SJSA1 (cell line): ENCODE measurements around the gene HOXB3. TPM values are rescaled to one million over a fixed set of nuclear protein-coding genes. Genes with fewer than 3 reads are reported as not detected.
"Not testable (repeated sequence)": the region's sequence is repeated elsewhere in the genome, so short reads cannot be mapped to it uniquely, and the experiment has no call there.

Source experiments
- DNase-seq, 2 experiments: peaks; one replicate each; pipeline ENCODE4 v3.0.0-alpha.2; 2015 to 2020; ENCODE audit warnings: low spot score in 2 of 2, low read depth in 1 of 2
- H3K27ac ChIP-seq: fragments of 250-450 bp; sonication (Bioruptor Pico); 2 replicates; pipeline ENCODE4 v1.5.1; 2020; ENCODE audit warnings: mild to moderate bottlenecking, moderate library complexity
- H3K27me3 ChIP-seq: fragments of 250-450 bp; sonication (Bioruptor Pico); replicated peaks from 2 replicates; pipeline ENCODE4 v1.5.1; 2020; ENCODE audit warnings: mild to moderate bottlenecking, moderate library complexity
- H3K36me3 ChIP-seq: fragments of 250-450 bp; sonication (Bioruptor Pico); 2 replicates; pipeline ENCODE4 v1.5.1; 2020; ENCODE audit warnings: mild to moderate bottlenecking
- H3K4me1 ChIP-seq: fragments of 250-450 bp; sonication (Bioruptor Pico); replicated peaks from 2 replicates; pipeline ENCODE4 v1.6.1; 2021; ENCODE audit warnings: mild to moderate bottlenecking
- H3K4me3 ChIP-seq: fragments of 250-450 bp; sonication (Bioruptor Pico); 2 replicates; pipeline ENCODE4 v1.5.1; 2020; ENCODE audit warnings: mild to moderate bottlenecking
- H3K9me3 ChIP-seq: fragments of 250-450 bp; sonication (Bioruptor Pico); replicated peaks from 2 replicates; pipeline ENCODE4 v1.5.1; 2020; ENCODE audit warnings: mild to moderate bottlenecking
- total RNA-seq: library from RNA; depleted of rRNA; stranded (reverse); fragments of >200 nt; shearing (Covaris generic); gene quantifications from 2 replicates; pipeline ENCODE4 v1.2.3, GENCODE V29; 2014

HOXB3 gene
- total RNA-seq, 1 experiment from 2014 or later, result 5.2 TPM

DNA sequence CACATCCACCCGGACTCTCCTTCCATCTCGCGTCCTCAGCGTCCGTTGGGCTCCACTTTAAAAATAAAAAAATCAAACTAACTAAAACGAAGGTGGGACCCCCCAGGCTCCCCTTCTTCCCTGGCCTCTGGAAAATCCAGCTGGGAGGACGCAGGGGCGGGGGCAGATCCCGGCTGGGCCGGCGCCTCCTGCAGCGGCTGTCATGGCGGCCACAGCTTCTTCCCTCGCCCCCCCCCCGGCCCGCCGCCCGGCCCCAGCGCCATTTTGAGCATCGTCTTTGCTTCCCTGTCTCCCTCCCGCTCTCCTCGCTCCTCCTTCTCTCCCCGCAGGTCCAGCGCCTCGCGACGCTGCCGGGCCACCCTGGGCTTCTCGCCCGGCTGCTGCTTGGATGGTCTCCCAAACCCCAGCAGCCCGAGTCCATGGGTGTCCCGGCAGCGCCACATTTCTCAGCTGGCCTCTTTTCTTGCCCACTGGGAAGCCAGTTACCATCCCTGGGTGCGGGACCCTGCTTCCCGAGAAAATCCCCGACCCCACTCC is 48.4 kb downstream of the HOXB3 start:
- Histone ChIP-seq H3K27me3 (no peaks in the 10 kb centered on the region), H3K36me3 (no peaks in the 10 kb centered on the region), H3K9me3 (no peaks in the 10 kb centered on the region), H3K4me3 (no peak overlapping the region), H3K4me1 (peaks cover 14% of the 10 kb centered on the region), H3K27ac (no peak overlapping the region)
- no peak for DNase-seq

DNA sequence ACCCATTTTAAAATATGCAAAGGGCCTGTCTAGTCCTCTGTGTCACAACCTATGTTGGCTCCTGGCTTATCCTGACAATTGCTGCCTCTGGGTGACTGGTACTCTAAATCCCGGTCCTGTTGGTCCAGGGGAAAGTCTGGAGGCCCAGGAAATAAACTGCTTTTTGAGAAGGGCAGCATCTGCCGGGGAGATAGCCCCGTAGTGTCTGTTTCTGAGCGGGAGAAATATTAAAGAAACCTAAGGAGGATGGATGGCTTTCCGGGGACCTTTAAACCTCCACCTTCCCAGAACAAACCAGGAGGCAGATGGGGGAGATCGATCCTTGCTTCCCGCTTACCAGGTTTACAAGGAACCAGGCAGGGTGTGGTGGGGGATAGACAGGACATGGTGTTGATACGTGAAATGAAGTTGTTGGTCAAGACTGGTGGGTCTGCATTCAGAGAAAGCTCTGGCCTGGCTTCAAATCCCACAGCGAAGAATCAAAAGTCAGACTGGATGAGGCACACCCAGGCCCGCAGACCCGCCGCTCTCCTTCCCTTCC is 48.9 kb downstream of the HOXB3 start:
- no peak for DNase-seq
- Histone ChIP-seq H3K36me3 (no peaks in the 10 kb centered on the region), H3K9me3 (no peaks in the 10 kb centered on the region), H3K4me3 (no peak overlapping the region), H3K27ac (no peak overlapping the region), H3K4me1 (peaks cover 14% of the 10 kb centered on the region), H3K27me3 (no peaks in the 10 kb centered on the region)

DNA sequence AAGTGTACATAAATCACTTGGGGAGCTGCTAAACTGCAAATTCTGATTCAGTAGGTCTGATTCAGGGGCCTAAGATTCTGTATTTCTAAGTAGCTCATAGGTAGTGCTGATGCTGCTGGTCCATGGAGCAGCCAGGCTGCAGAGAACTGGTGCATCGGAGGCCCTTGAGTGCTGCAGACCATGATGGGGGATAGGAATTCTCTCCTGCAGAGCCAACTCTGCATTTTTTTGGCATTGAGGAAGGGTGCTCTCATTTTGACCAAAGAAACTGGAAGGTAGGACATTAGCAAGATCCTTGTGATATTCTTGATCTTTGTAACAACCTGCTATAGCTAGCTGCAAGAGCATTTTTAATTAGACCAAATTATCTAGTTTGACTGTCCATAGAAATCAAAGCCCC is 49.8 kb downstream of the HOXB3 start:
- Histone ChIP-seq H3K4me3 (no peak overlapping the region), H3K27ac (no peak overlapping the region), H3K27me3 (no peaks in the 10 kb centered on the region), H3K36me3 (no peaks in the 10 kb centered on the region), H3K9me3 (no peaks in the 10 kb centered on the region), H3K4me1 (peaks cover 14% of the 10 kb centered on the region)
- no peak for DNase-seq

DNA sequence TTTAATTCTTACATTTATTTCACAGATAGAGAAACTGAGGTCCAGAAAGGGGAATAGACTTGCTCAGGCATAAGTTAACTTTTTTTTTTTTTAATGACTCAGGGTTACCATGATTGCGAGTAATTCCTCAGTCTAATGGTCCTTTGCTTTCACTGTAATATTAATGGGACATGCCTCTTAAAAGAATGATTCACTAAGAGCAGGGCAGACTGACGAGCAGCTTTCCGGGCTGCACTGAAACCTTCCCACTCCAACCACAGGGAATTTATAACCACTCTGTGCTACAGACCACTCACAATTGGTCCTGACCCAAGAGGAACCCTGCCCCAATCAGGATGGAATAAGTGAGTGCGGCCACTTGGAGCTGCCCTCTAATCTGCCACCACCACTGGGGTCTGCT is 50.9 kb downstream of the HOXB3 start:
- Histone ChIP-seq H3K27ac (no peak overlapping the region), H3K4me1 (peaks cover 14% of the 10 kb centered on the region), H3K36me3 (no peaks in the 10 kb centered on the region), H3K9me3 (no peaks in the 10 kb centered on the region), H3K27me3 (no peaks in the 10 kb centered on the region), H3K4me3 (no peak overlapping the region)
- DNase-seq, result no peak

DNA sequence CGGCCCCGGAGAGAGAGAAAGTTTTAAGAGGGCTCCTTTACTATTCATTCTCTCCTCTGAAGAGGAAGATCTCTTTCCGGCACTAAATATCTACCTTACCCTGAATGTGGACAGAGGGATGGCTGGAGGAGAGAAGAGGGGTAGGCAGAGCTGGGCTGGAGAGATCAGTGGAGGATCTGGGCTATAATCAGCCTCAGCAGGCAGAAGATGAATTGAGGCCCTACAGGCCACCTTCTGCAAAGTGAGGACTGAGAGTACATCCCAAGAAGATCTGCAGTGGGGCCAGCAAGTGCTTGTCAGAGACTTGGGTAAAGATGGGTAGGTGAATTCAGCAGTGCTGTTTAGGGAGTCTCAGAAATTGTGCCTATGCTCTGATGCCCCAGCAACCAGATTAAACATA is 52.7 kb downstream of the HOXB3 start:
- Histone ChIP-seq H3K9me3 (peaks cover 4% of the 10 kb centered on the region; the same call in 1 of the 2 replicates), H3K27ac (no peak overlapping the region), H3K36me3 (no peaks in the 10 kb centered on the region), H3K4me3 (no peak overlapping the region), H3K4me1 (peaks cover 3% of the 10 kb centered on the region; the same call in 1 of the 2 replicates), H3K27me3 (no peaks in the 10 kb centered on the region)
- DNase-seq, result no peak

DNA sequence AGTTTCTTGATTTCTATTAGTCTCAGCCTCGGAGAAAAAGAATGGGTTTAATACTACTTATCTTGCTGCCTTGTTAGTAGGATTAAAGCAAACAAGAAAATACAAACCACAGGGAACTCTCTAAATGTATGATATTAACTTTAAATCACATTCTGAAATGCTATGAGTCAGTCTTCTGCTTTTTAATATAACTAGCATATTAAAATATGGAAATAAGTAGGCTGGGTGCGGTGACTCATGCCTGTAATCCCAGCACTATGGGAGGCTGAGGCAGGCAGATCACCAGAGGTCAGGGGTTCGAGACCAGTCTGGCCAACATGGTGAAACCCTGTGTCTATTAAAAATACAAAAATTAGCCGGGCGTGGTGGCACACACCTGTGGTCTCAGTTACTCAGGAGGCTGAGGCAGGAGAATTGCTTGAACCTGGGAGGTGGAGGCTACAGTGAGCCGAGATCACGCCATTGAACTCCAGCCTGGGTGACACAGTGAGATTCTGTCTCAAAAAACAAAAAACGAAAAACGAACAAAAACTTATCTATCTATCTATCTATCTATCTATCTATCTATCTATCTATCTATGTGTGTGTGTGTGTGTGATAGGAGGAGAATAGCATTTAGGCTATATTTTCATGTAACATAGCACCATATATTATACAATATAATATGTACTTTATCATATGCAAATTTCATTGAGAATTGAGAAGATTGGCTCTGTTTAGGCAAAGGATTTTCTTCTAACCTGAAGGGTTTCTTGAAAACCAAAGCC is 54.1 kb downstream of the HOXB3 start:
- not testable (repeated sequence) for H3K4me1 ChIP-seq, H3K4me3 ChIP-seq, H3K27ac ChIP-seq, H3K36me3 ChIP-seq, DNase-seq, H3K27me3 ChIP-seq, H3K9me3 ChIP-seq

DNA sequence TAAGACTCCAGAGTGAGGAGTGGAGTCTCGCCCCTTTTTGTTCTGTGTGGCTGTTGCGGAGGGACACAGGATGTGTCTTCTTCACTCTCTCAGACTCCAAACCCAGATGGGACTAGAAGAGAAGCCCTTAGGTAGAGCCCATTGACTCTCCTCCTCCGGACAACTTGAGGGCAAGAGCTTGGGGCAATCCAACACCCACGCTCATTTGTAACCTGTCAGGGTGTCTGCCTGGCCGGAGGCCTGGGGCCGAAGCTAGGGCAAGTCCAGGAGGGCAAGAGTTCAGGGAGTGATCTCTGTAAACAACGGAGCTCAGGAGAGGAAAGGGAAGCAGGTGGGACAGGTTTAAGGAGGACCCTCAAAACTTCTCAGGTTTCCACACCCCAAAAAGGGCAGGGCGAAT is 57.8 kb downstream of the HOXB3 start:
- Histone ChIP-seq H3K27ac (no peak overlapping the region), H3K9me3 (peaks cover 4% of the 10 kb centered on the region; the same call in 1 of the 2 replicates), H3K4me3 (no peak overlapping the region), H3K36me3 (no peaks in the 10 kb centered on the region), H3K27me3 (no peaks in the 10 kb centered on the region; the same call in 1 of the 2 replicates), H3K4me1 (peaks cover 3% of the 10 kb centered on the region; the same call in 1 of the 2 replicates)
- DNase-seq, result no peak

DNA sequence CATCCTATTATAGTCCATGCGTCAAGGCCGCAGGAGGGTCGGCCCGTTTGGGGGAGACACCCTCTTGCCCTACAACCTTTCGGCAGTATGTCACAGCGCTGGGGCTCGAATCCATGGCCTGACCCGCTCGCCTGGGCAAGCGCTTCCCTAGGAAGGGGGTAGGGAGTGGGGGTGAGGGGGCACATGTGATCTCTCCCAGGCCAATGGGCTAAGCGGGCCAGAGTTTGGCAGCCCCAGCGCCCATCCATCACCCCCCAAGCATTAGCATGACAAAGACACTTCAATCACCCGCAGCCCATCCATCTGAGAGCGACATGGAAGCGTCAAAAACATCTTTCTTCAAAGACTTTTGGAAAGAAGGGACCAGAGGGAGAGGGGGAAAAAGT is 59.2 kb downstream of the HOXB3 start, which contains the start of gene HOXB1:
Gene HOXB1 (minus strand): TSS at position 125 of the 386 bp plus-strand sequence. CDS start 107 bp downstream, at position 18.
- Histone ChIP-seq H3K4me1 (no peaks in the 10 kb centered on the region), H3K27ac (no peak within 1 kb of the TSS), H3K4me3 (no peak within 1 kb of the TSS), H3K36me3 (no peaks in the 10 kb centered on the region; the same call in 1 of the 2 replicates), H3K27me3 (no peaks in the 10 kb centered on the region; the same call in 1 of the 2 replicates), H3K9me3 (peaks cover 4% of the 10 kb centered on the region; the same call in 1 of the 2 replicates)
- no peak for DNase-seq

DNA sequence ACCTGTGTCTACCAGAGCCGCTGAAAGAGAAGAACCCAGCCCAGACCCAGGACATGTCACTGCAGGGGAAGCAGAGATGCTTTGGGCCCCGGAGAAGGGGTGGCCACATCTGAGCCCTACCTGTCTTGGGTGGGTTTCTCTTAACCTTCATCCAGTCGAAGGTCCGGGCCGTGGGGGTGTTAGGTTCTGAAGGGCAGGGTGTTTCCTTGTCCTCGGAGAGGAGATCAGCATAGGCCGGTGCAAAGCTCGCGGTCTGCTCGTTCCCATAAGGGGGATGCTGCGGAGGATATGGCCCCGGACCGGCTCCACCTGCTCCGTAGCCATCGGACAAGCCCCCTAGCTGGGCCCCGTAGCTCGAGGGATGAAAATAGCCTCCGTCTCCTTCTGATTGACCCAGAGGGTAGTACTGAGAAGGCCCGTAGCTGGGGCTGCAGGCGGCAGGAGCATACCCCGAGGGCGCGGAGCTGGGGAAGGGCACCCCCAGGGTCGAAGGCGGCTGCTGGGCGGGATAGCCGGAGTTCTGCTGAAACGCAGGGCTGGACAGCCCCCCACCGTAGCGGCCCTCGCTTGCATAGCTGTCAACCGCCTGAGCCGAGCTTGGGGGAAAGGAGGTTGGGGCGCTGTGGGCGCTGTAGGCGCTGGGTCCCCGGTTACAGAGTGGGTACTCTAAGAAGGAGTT is 59.7 kb downstream of the HOXB3 start:
- H3K36me3 ChIP-seq, result no peaks in the 10 kb centered on the region; the same call in 1 of the 2 replicates
- no peak overlapping the region for H3K27ac ChIP-seq
- H3K9me3 ChIP-seq, result peaks cover 4% of the 10 kb centered on the region; the same call in 1 of the 2 replicates
- H3K4me1 ChIP-seq, result no peaks in the 10 kb centered on the region
- no peak overlapping the region for H3K4me3 ChIP-seq
- DNase-seq, result no peak
- no peaks in the 10 kb centered on the region; the same call in 1 of the 2 replicates for H3K27me3 ChIP-seq

DNA sequence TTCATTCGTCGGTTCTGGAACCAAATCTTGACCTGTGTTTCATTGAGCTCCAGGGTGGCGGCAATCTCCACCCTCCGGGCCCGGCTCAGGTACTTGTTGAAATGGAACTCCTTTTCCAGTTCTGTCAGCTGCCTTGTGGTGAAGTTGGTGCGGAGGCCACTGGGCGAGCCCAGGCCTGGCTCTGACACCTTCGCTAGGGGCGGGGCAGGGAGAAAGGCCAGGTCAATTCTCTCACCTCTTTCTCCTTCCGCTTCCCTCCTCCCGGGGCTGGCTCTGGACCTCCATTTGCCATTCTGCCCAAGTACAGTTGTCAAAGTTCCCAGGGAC is 60.4 kb downstream of the HOXB3 start:
- Histone ChIP-seq H3K4me1 (no peaks in the 10 kb centered on the region), H3K27me3 (no peaks in the 10 kb centered on the region; the same call in 1 of the 2 replicates), H3K36me3 (no peaks in the 10 kb centered on the region; the same call in 1 of the 2 replicates), H3K9me3 (peaks cover 4% of the 10 kb centered on the region; the same call in 1 of the 2 replicates), H3K4me3 (no peak overlapping the region), H3K27ac (no peak overlapping the region)
- DNase-seq, result no peak

DNA sequence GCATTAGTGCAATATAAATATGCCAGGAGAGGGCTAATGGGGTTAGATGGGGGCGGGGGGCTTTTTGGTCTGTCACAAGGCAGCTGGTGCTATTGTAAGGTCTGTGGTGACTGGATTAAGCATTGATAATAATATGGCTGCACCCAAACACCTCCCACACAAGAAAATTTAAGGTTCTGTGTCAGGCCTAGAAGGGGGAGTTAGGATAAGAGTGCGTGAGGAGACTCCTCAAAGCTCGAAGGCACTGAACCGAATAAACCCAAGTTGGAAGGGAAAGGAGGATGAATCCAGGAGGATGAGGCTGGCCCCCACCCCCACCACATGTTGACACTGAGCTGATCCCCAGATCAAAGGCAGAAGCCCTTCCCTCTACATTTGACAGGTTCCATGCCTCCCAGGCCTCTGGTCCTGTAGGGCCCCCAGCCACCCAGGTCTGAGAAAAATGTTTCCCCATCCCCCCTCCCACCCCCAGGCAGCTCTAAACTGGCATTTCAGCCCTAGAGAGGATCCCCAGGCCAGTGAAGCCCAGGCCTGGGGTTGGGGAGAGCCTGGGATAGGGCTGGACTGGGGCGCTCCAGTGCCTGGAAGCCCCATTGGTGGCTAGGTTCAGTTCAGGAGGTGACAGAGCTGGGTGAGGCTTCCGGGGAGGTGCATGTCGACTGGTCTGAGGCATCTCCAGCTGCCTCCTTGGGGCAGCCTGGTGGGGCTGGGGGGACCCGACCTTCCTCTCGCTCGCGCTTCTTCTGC is 60.9 kb downstream of the HOXB3 start:
- H3K36me3 ChIP-seq, result no peaks in the 10 kb centered on the region; the same call in 1 of the 2 replicates
- no peak for DNase-seq
- no peak overlapping the region for H3K27ac ChIP-seq
- no peaks in the 10 kb centered on the region; the same call in 1 of the 2 replicates for H3K27me3 ChIP-seq
- no peak overlapping the region for H3K4me3 ChIP-seq
- peaks cover 4% of the 10 kb centered on the region; the same call in 1 of the 2 replicates for H3K9me3 ChIP-seq
- H3K4me1 ChIP-seq, result no peaks in the 10 kb centered on the region

DNA sequence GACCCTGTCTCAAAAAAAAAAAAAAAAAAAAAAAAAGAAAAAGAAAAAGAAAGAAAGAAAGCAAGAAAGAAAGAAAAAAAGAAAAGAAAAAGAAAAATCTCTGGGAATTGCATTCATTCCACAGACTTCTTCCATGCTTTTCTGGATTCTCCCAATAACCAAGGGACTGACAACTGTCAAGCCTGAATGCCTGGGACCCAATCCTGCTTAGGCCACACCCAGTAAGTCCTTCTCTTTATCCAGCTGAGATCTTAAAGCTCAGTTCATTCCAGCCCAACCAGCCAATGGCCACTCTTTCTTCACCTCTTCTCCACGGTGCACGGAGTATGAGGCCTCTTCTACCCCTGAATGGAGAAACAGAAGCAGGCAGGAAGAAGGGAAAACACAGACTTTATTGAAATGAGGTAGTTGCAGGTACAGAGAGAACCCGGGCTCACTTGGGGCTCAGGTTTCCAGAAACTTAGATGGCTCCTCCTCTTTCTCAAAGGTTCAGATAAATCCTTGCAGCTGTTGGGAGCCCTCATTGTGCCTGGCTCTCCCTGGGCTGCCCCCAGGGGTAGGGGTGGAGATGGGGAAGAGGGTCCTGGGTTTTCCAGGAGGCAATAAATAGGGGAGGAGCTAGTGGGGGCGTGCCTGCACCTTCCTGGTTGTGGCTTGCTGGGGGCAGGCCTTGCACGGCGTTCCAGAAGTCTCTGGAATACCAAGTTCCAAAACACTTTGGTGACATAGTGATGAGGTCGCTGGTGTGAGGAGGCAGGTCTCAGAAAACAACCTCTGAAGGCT is 61.7 kb downstream of the HOXB3 start:
- Histone ChIP-seq H3K9me3 (no peaks in the 10 kb centered on the region), H3K27ac (no peak overlapping the region), H3K36me3 (no peaks in the 10 kb centered on the region; the same call in 1 of the 2 replicates), H3K4me1 (no peaks in the 10 kb centered on the region), H3K27me3 (no peaks in the 10 kb centered on the region; the same call in 1 of the 2 replicates), H3K4me3 (no peak overlapping the region)
- no peak for DNase-seq
